Measurements from ENCODE around the gene WDPCP.
"Not testable (repeated sequence)": the region's sequence is repeated elsewhere in the genome, so short reads cannot be mapped to it uniquely, and the experiment has no call there.

The WDPCP gene

GRCh38 chr2:63558922-63559321 is 29.4 kb downstream of the WDPCP start:
- H3K9me3 ChIP-seq (ENCODE audit: control insufficient read depth, low read length); H3K4me1 ChIP-seq (ENCODE audit: control insufficient read depth, insufficient read depth, low read length); H3K4me3 ChIP-seq (ENCODE audit: low read length); H3K27me3 ChIP-seq (ENCODE audit: control insufficient read depth, insufficient read depth, low read length); H3K36me3 ChIP-seq (ENCODE audit: control insufficient read depth, insufficient read depth, low read length); H3K9ac ChIP-seq (ENCODE audit: low read length): not testable (repeated sequence)

GRCh38 chr2:63557819-63558218 is 30.5 kb downstream of the WDPCP start:
- H3K9ac ChIP-seq (ENCODE audit: low read length); H3K36me3 ChIP-seq (ENCODE audit: control insufficient read depth, insufficient read depth, low read length); H3K9me3 ChIP-seq (ENCODE audit: control insufficient read depth, low read length); H3K4me3 ChIP-seq (ENCODE audit: low read length); H3K4me1 ChIP-seq (ENCODE audit: control insufficient read depth, insufficient read depth, low read length); H3K27me3 ChIP-seq (ENCODE audit: control insufficient read depth, insufficient read depth, low read length): not testable (repeated sequence)

- Histone ChIP-seq H3K27me3 (ENCODE audit: control insufficient read depth, insufficient read depth, low read length) (no peaks in the 10 kb centered on the region), H3K4me3 (ENCODE audit: low read length) (no peak overlapping the region), H3K9me3 (ENCODE audit: control insufficient read depth, low read length) (no peaks in the 10 kb centered on the region), H3K36me3 (ENCODE audit: control insufficient read depth, insufficient read depth, low read length) (no peaks in the 10 kb centered on the region), H3K9ac (ENCODE audit: low read length) (no peak overlapping the region), H3K4me1 (ENCODE audit: control insufficient read depth, insufficient read depth, low read length) (no peaks in the 10 kb centered on the region)
Measured at GRCh38 chr2:63555931-63556330, 32.3 kb downstream of the WDPCP start.

GRCh38 chr2:63555299-63555698 is 33.0 kb downstream of the WDPCP start:
- Histone ChIP-seq H3K27me3 (ENCODE audit: control insufficient read depth, insufficient read depth, low read length) (no peaks in the 10 kb centered on the region), H3K9me3 (ENCODE audit: control insufficient read depth, low read length) (no peaks in the 10 kb centered on the region)

GRCh38 chr2:63553049-63553448 is 35.2 kb downstream of the WDPCP start:
- no peaks in the 10 kb centered on the region for H3K36me3 ChIP-seq (ENCODE audit: control insufficient read depth, insufficient read depth, low read length)
- no peak overlapping the region for H3K4me3 ChIP-seq (ENCODE audit: low read length)
- no peaks in the 10 kb centered on the region for H3K27me3 ChIP-seq (ENCODE audit: control insufficient read depth, insufficient read depth, low read length)
- no peak overlapping the region for H3K9ac ChIP-seq (ENCODE audit: low read length)
- no peaks in the 10 kb centered on the region for H3K9me3 ChIP-seq (ENCODE audit: control insufficient read depth, low read length)
- no peaks in the 10 kb centered on the region for H3K4me1 ChIP-seq (ENCODE audit: control insufficient read depth, insufficient read depth, low read length)

More at GRCh38 chr2:63555299-63555698, 33.0 kb downstream of the WDPCP start:
- H3K36me3 ChIP-seq (ENCODE audit: control insufficient read depth, insufficient read depth, low read length) = no peaks in the 10 kb centered on the region
- no peak overlapping the region for H3K9ac ChIP-seq (ENCODE audit: low read length)
- H3K4me3 ChIP-seq (ENCODE audit: low read length) = no peak overlapping the region
- H3K4me1 ChIP-seq (ENCODE audit: control insufficient read depth, insufficient read depth, low read length) = no peaks in the 10 kb centered on the region

GRCh38 chr2:63545023-63545422 is 43.3 kb downstream of the WDPCP start:
- H3K9me3 ChIP-seq (ENCODE audit: control insufficient read depth, low read length) = no peaks in the 10 kb centered on the region
- H3K4me1 ChIP-seq (ENCODE audit: control insufficient read depth, insufficient read depth, low read length) = no peaks in the 10 kb centered on the region
- H3K9ac ChIP-seq (ENCODE audit: low read length) = no peak overlapping the region
- no peak overlapping the region for H3K4me3 ChIP-seq (ENCODE audit: low read length)
- H3K36me3 ChIP-seq (ENCODE audit: control insufficient read depth, insufficient read depth, low read length) = no peaks in the 10 kb centered on the region
- no peaks in the 10 kb centered on the region for H3K27me3 ChIP-seq (ENCODE audit: control insufficient read depth, insufficient read depth, low read length)

GRCh38 chr2:63544017-63544627 is 44.2 kb downstream of the WDPCP start:
- H3K27me3 ChIP-seq (ENCODE audit: control insufficient read depth, insufficient read depth, low read length) = no peaks in the 10 kb centered on the region
- H3K4me1 ChIP-seq (ENCODE audit: control insufficient read depth, insufficient read depth, low read length) = no peaks in the 10 kb centered on the region
- H3K9me3 ChIP-seq (ENCODE audit: control insufficient read depth, low read length) = no peaks in the 10 kb centered on the region
- no peak overlapping the region for H3K9ac ChIP-seq (ENCODE audit: low read length)
- H3K4me3 ChIP-seq (ENCODE audit: low read length) = no peak overlapping the region
- H3K36me3 ChIP-seq (ENCODE audit: control insufficient read depth, insufficient read depth, low read length) = no peaks in the 10 kb centered on the region

GRCh38 chr2:63539416-63540162 is 48.7 kb downstream of the WDPCP start:
- Histone ChIP-seq H3K9me3 (ENCODE audit: control insufficient read depth, low read length) (no peaks in the 10 kb centered on the region), H3K36me3 (ENCODE audit: control insufficient read depth, insufficient read depth, low read length) (no peaks in the 10 kb centered on the region), H3K4me1 (ENCODE audit: control insufficient read depth, insufficient read depth, low read length) (no peaks in the 10 kb centered on the region), H3K9ac (ENCODE audit: low read length) (no peak overlapping the region), H3K4me3 (ENCODE audit: low read length) (no peak overlapping the region), H3K27me3 (ENCODE audit: control insufficient read depth, insufficient read depth, low read length) (no peaks in the 10 kb centered on the region)

- no peak overlapping the region for H3K4me3 ChIP-seq (ENCODE audit: low read length)
Measured at GRCh38 chr2:63538390-63538789, 49.9 kb downstream of the WDPCP start.

GRCh38 chr2:63537306-63537705 is 51.0 kb downstream of the WDPCP start:
- H3K36me3 ChIP-seq (ENCODE audit: control insufficient read depth, insufficient read depth, low read length) = no peaks in the 10 kb centered on the region
- no peaks in the 10 kb centered on the region for H3K27me3 ChIP-seq (ENCODE audit: control insufficient read depth, insufficient read depth, low read length)
- no peak overlapping the region for H3K4me3 ChIP-seq (ENCODE audit: low read length)
- no peak overlapping the region for H3K9ac ChIP-seq (ENCODE audit: low read length)
- no peaks in the 10 kb centered on the region for H3K4me1 ChIP-seq (ENCODE audit: control insufficient read depth, insufficient read depth, low read length)
- no peaks in the 10 kb centered on the region for H3K9me3 ChIP-seq (ENCODE audit: control insufficient read depth, low read length)

More at GRCh38 chr2:63538390-63538789, 49.9 kb downstream of the WDPCP start:
- no peaks in the 10 kb centered on the region for H3K4me1 ChIP-seq (ENCODE audit: control insufficient read depth, insufficient read depth, low read length)
- H3K9me3 ChIP-seq (ENCODE audit: control insufficient read depth, low read length) = no peaks in the 10 kb centered on the region
- H3K27me3 ChIP-seq (ENCODE audit: control insufficient read depth, insufficient read depth, low read length) = no peaks in the 10 kb centered on the region
- H3K36me3 ChIP-seq (ENCODE audit: control insufficient read depth, insufficient read depth, low read length) = no peaks in the 10 kb centered on the region
- no peak overlapping the region for H3K9ac ChIP-seq (ENCODE audit: low read length)

- Histone ChIP-seq H3K4me1 (ENCODE audit: control insufficient read depth, insufficient read depth, low read length) (no peaks in the 10 kb centered on the region), H3K36me3 (ENCODE audit: control insufficient read depth, insufficient read depth, low read length) (no peaks in the 10 kb centered on the region), H3K27me3 (ENCODE audit: control insufficient read depth, insufficient read depth, low read length) (no peaks in the 10 kb centered on the region), H3K4me3 (ENCODE audit: low read length) (no peak overlapping the region), H3K9ac (ENCODE audit: low read length) (no peak overlapping the region), H3K9me3 (ENCODE audit: control insufficient read depth, low read length) (no peaks in the 10 kb centered on the region)
Measured at GRCh38 chr2:63530704-63531279, 57.5 kb downstream of the WDPCP start.

GRCh38 chr2:63525905-63526304 is 62.4 kb downstream of the WDPCP start:
- Histone ChIP-seq H3K4me3 (ENCODE audit: low read length) (no peak overlapping the region), H3K4me1 (ENCODE audit: control insufficient read depth, insufficient read depth, low read length) (no peaks in the 10 kb centered on the region)

More at GRCh38 chr2:63525905-63526304, 62.4 kb downstream of the WDPCP start:
- Histone ChIP-seq H3K27me3 (ENCODE audit: control insufficient read depth, insufficient read depth, low read length) (no peaks in the 10 kb centered on the region), H3K9me3 (ENCODE audit: control insufficient read depth, low read length) (no peaks in the 10 kb centered on the region), H3K36me3 (ENCODE audit: control insufficient read depth, insufficient read depth, low read length) (no peaks in the 10 kb centered on the region), H3K9ac (ENCODE audit: low read length) (no peak overlapping the region)

All from mucosa of stomach (tissue), 1 donor.